GF-D8 (cell line): ENCODE measurements around the gene IL13.

Source experiments
- DNase-seq: peaks from one replicate; lab custom pipeline; 2025; lab: John Stamatoyannopoulos, UW

IL13 gene

GRCh38 chr5:132655821-132656773, 1.9 kb upstream of the IL13 start:
- DNase-seq: no peak

- no peak for DNase-seq
Measured at GRCh38 chr5:132656774-132657355, 1.1 kb upstream of the IL13 start.

- DNase-seq: no peak
Measured at GRCh38 chr5:132658381-132659302, 669 bp downstream of the IL13 start.

GRCh38 chr5:132659598-132660493, 1.9 kb downstream of the IL13 start:
- DNase-seq: no peak

GRCh38 chr5:132661231-132662003, 3.4 kb downstream of the IL13 start:
- DNase-seq: no peak

- DNase-seq: no peak
Measured at GRCh38 chr5:132662004-132662401, 4.0 kb downstream of the IL13 start.

GRCh38 chr5:132662925-132663770, 5.2 kb downstream of the IL13 start:
- no peak for DNase-seq

- no peak for DNase-seq
Measured at GRCh38 chr5:132663771-132664695, 6.1 kb downstream of the IL13 start.

GRCh38 chr5:132664696-132665209, 6.8 kb downstream of the IL13 start:
- DNase-seq: no peak

GRCh38 chr5:132665574-132666080, 7.7 kb downstream of the IL13 start:
- DNase-seq: no peak

GRCh38 chr5:132666310-132667123, 8.5 kb downstream of the IL13 start:
- no peak for DNase-seq

GRCh38 chr5:132667309-132667708, 9.3 kb downstream of the IL13 start:
- DNase-seq: no peak

- no peak for DNase-seq
Measured at GRCh38 chr5:132667761-132668705, 10.1 kb downstream of the IL13 start.

- DNase-seq: no peak
Measured at GRCh38 chr5:132668706-132669454, 10.9 kb downstream of the IL13 start.

- DNase-seq: no peak
Measured at GRCh38 chr5:132669455-132669820, 11.5 kb downstream of the IL13 start.
